Kidney tubule cell (primary cell): ENCODE results near the gene MRC2.
A peak's percentile ranks its signal among the peaks of the same experiment; 100 is the strongest.

Source experiments
- DNase-seq: peaks from one replicate; pipeline ENCODE4 v3.0.0-alpha.2; 2018; ENCODE audit warnings: low spot score

MRC2 gene

DNA sequence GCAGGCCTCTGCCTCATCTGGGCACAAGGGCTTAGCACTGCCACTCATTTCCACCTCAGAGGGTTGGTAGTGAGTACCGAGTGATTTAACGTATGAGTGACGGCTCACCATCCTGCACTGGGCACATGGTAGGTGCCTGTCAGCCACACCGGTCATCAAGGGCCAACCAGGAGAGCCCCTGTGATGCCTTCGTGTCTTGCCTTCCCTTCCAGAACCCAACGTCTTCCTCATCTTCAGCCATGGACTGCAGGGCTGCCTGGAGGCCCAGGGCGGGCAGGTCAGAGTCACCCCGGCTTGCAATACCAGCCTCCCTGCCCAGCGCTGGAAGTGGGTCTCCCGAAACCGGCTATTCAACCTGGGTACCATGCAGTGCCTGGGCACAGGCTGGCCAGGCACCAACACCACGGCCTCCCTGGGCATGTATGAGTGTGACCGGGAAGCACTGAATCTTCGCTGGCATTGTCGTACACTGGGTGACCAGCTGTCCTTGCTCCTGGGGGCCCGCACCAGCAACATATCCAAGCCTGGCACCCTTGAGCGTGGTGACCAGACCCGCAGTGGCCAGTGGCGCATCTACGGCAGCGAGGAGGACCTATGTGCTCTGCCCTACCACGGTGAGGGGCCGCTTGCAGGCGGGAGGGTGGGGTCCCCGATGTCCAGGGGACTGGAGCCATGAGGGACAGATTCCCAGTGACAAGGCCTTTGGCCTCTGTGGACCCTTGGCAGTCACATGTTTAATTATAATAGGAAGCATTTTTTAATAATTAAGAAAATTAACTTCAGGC, 37.1 kb downstream of the MRC2 start:
- DNase-seq, result no peak

DNA sequence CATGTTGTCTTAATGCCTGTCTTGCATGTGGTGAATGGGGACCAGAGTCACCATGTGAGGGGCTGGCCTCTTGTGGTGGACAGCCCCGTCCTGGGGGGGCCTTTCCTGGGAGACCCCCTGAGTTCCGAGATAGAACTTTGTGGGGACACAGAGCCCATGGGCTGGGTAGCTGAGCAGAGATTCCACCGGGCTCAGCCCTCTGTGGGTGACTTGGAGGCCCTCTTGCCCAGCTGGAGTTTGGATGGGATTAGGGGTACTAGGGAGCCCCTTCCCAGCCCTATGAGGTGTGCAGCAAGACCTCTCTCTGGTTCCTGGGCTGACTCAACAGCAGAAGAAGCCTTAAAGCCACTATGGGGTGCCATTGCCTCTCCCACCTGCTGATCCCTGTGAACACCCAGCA, 38.1 kb downstream of the MRC2 start:
- DNase-seq, result no peak

DNA sequence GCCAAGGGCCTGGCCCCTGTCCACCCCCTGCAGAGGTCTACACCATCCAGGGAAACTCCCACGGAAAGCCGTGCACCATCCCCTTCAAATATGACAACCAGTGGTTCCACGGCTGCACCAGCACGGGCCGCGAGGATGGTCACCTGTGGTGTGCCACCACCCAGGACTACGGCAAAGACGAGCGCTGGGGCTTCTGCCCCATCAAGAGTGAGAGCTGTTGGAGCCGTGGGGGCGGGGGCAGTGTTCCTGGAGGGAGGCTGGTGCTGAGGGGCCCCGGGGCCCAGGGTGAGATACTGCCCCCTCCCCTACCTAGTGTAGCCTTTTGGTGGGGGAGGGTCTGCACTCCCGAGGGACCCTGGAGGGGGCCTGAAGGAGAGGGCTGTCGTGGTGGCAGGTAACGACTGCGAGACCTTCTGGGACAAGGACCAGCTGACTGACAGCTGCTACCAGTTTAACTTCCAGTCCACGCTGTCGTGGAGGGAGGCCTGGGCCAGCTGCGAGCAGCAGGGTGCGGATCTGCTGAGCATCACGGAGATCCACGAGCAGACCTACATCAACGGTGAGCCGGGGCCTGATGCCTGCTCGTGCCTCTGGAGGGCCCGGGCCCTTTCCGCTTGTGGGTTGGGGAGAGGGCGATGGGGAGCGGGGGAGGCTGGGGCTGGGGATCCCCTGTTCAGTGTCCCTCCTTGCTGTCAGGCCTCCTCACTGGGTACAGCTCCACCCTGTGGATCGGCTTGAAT, 38.8 kb downstream of the MRC2 start:
- DNase-seq, result no peak

DNA sequence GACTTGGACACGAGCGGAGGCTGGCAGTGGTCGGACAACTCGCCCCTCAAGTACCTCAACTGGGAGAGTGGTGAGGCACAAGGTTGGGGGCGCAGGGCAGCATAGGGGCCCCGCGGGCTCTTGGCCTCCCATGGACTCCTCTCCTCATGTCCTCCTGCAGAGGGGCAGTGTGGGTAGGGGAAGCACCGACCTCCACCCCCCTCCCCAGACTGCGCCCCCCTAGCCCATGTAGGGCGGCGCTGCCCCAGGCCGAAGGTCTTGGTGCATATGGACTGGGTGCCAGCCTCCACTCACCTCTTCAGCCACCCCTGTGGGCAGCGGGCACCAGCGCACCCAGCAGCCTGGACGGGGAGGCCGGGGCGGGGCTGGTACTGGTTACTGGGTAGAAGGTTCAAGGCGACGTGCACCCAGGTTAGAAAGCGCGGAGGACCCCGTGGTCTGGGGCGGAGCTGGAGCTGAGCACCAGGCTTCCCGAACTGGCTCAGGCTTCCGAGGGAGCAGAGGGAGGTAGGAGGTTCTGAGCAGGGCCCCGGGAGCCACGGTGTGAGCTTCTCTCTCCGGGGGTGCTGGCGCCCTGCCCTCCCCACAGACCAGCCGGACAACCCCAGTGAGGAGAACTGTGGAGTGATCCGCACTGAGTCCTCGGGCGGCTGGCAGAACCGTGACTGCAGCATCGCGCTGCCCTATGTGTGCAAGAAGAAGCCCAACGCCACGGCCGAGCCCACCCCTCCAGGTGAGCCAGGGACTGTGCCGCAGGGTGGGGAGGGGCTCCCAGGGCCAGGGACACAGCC, 39.5 kb downstream of the MRC2 start:
- DNase-seq, result no peak

DNA sequence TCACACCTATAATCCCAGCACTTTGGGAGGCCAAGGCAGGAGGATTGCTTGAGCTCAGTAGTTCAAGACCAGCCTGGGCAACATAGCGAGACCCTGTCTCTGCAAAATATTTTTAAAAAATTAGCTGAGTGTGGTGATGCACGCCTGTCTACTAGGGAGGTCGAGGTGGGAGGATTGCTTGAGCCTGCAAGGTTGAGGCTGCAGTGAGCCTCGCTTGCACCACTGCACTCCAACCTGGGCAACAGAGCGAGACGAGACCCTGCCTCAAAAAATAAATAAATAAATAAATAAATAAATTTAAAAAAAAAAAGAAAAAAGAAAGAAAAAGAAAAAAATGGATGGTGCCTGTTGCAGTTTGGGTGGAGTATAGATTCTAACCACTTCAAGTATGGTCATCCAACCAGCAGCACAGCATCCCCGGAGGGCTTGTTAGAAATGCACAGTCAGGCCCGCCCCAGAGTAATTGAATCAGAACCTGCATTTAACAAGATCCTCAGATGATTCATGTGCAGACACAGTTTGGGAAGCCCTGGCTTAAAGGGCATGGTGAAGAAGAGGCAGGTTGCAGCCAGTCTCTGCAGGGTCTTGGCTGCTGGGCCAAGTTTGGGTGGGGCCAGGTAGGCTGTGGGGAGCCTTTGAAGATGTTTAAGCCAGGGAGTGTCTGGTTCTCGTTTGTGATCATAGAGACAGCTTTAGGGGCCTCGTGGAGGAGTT, 40.8 kb downstream of the MRC2 start:
- no peak for DNase-seq

DNA sequence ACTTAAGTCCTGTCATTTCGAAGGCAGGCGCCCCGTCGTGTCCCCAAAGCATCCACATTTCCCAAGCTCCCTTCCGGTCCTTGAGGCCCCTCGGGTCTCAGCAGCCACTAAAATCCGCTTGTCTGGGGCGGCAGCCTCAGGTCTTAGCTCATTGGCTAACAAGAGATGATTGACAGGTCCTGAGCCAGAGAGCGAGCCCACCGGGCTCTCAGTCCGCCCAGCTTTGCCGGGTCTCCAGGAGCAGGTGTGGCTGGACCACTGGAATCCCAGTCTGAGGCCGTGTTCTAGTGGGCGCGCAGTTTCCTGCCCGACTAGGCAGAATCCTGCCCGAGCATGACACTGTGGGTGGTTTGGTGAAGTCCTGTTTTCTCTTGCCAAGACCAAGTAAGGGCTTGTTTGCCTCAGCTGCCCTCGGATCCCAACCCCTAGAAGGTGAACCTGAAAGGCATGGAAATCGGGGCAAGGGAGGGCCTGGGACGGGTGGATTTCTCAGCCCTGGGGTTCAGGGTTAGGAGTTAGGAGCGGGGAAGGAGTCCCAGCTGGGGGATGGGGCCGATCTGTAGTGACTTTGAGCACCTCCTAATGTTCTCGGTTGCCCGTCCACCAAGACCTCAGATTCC, 42.8 kb downstream of the MRC2 start:
- DNase-seq, result no peak

DNA sequence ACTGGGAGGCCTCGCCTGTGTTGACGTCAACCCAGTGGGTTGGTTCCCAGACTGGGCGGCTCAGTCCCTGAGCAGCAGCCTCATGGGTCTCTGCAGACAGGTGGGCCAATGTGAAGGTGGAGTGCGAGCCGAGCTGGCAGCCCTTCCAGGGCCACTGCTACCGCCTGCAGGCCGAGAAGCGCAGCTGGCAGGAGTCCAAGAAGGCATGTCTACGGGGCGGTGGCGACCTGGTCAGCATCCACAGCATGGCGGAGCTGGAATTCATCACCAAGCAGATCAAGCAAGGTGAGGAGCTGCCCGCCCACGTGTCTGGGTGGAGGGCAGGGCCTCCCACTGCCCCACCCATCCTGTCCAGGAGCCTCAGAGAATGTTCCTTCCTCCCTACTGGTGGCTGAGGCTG, 44.1 kb downstream of the MRC2 start:
- DNase-seq, result peak; percentile 42

DNA sequence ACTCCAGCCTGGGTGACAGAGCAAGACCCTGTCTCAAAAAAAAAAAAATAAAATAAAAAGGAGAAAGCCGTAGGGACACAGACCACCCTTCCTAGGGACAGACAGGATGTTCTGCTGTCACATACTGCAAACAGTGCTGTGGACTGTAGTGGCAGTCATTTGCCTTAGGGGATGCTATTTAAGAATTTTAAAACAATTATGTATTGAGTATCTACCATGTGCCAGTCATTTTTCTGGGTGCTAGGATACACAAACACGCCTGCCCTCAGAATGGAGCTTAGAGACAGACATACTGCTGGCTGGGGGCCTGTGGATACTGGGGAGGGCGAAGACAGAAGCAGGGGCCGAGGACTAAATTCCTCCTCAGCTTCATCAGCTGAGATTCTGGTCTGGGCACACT, 45.5 kb downstream of the MRC2 start:
- no peak for DNase-seq

DNA sequence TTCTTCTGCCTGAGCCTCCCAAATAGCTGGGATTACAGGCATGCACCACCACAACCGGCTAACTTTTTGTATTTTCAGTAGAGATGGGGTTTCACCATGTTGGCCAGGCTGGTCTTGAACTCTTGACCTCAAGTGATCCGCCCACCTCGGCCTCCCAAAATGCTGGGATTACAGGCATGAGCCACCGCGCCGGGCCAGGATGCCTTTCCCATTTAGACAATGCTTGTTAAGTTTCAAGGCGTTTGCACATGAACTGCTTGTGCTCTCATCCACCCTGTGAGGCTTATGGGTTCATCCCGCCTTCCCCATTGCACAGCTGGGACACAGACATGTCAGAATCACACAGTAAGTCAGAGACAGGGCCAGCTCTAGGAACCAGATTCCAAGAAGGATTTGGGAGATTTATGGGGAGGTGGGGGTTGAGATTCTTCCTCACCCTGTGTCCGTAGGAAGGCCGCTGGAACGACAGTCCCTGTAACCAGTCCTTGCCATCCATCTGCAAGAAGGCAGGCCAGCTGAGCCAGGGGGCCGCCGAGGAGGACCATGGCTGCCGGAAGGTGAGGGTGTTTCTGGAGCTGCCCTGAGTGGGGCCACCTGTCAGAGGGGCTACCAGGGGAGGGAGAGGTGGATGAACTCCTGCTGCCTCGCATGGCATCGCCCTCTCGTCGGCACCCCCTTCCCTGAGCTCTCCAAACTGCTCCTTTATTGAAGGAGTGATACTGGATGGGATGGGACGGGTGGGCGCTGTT, 46.3 kb downstream of the MRC2 start:
- DNase-seq, result no peak

DNA sequence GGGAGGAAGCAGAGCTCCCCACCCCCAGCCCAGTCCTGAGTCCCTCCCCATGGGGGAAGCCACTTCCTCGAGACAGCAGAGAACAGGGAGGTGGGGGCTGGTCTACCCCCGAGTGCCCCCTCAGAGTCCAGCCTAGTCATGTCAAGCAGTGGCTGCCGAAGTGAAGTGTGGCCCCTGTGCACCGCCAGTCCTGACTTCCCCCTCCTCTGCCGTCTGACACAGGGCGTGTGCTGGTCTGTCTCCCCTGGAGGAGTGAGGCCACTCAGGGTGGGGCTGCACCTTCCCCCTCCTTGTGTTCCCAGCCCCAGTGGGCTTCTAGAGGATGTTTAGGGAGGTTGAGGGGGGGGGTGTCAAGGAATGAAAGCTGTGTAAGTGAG, 46.9 kb downstream of the MRC2 start:
- DNase-seq, result no peak

DNA sequence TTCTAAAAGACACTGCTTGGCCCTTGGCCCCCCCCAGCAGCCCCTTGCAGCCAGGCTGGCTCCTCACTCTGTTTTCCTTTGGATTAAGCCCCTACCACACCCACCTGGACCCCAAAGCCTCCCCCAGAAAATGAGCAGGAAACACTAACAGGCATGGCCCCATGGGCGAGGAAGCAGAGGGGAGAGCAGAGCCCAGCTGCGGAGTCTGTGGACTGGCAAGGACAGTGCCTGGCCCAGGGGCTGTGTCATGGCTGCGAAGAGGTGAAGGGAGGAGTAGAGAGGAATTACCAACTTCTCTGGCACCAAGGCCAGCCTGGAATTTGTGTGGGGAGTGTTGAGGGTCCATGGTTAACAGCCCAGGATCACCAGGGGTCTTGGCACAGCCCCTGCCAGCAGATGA, 47.4 kb downstream of the MRC2 start:
- DNase-seq, result no peak

DNA sequence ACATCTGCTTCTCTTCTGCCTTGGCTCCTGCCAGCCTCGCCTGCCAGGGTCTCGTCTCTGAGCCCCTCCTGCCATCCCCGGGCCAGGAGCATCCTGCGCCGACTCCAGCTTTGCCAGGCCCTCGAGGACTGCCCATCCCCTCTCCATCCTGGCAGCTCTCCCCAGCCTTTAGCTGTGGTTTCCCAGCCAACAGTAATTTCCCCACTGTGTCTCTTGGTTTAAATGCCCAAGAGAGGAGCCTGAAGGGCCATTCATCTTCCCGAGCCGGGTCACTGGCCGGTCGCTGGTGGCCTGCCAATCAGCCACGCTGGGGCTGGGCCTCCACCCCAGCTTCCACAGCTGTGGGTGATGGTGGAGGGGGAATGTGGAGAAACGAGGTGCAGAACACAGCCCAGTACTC, 47.8 kb downstream of the MRC2 start:
- DNase-seq, result no peak

DNA sequence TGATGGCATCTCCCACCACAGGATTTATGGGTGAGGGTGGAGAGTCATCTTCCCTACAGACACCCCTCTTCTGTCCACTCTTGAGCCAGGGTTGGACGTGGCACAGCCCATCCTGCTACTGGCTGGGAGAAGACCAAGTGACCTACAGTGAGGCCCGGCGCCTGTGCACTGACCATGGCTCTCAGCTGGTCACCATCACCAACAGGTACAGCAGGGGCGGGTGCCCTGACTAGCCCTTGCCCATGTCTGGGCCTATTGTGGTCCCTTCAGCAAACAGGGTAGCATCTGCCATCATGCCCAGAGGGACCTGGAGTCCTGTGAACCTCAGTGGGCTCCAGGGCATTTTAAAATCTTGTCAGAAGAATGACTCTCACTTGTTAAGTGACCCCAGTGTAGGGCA, 48.2 kb downstream of the MRC2 start:
- no peak for DNase-seq

DNA sequence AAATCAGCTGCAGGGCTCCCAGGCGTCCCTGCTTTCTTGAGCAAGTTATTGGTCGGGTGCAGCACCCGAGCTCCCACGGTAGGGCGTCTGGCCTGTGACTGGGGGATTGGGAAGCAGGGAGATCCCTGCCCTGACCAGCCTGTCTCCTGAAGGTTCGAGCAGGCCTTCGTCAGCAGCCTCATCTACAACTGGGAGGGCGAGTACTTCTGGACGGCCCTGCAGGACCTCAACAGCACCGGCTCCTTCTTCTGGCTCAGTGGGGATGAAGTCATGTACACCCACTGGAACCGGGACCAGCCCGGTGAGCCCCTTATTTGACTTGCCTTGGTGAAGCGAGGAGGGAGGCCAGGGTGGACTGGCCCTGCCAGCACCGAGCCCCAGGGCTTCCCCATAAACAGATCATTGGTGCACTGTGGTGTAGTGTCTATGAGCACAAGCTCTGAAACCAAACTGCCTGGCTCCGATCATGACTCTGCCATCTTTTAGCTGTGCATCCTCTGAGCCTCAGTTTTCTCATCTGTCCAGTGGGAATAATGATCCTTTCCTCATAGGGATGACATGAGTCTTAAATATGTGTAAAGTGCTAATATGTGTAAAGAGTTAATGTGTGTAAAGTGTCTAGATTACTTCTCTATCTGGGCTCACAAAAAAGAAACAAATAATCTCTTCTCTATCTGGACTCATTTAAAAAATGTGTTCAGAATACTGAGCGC, 48.9 kb downstream of the MRC2 start:
- no peak for DNase-seq

DNA sequence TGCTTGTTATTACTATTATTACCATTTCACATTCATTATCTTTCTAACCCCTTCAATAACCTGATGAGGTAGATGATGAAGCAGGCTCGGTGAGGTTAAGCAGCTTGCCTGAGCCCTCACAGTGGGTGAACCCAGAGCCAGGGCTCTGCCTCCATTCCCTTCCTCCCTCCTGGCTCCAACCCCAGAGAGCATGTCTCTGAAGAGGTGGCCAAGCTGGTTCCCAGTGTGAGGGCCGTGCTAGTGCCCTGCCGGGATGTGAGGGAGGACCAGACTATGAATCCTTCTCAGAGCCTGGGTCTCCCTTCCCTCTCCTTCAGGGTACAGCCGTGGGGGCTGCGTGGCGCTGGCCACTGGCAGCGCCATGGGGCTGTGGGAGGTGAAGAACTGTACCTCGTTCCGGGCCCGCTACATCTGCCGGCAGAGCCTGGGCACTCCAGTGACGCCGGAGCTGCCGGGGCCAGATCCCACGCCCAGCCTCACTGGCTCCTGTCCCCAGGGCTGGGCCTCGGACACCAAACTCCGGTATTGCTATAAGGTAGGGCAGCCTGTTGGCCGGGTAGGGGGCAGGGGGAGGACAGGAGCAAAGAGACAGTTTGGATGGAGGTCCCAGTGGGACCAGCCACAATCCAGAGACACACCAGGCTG, 49.6 kb downstream of the MRC2 start:
- DNase-seq, result no peak

DNA sequence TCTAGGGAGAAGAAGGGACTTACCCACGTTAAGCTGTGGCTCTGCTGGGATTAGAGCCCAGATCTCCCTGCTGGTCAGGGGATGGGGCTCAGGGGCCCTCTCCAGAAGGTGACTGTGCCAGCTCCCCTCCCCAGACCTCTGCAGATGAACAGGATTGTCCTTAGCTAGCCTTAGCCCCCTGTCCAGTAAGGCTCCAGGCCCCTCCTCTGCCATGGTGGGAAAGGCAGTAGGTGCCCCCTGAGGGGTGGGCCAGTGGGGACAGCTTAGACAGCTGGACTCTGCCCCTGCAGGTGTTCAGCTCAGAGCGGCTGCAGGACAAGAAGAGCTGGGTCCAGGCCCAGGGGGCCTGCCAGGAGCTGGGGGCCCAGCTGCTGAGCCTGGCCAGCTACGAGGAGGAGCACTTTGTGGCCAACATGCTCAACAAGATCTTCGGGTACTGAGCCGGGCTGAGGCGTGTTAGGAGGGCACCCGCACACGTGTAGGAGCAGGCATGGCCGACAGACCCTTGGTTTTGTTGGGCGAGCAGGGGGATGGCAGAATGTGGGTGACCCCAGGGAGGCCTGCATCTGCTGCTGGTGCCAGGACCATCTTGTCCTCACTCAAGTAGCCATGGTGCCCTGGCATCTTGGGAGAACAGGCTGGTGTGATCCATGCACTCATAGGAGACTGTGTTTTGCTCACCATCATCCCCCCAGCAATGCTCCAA, 50.9 kb downstream of the MRC2 start:
- no peak for DNase-seq

DNA sequence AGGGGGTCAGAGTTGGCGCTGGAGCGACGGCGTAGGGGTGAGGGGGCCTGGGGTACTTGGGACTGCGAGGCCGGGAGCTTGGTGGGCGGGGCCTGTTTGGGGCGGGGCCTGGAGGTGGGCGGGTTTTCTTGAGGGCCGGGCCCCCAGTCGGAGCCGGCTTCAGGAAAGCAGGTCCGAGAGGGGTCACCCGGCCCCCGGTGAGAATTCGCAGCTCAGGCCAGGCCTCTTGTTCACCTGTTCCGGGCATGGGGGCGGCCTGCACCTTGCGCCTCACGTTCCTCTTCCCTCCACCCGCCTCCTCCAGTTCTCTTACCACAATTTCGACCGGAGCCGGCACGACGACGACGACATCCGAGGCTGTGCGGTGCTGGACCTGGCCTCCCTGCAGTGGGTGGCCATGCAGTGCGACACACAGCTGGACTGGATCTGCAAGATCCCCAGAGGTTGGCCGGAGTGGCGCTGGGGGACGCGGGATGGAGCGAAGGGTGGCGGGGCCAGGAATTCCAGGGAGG, 52.5 kb downstream of the MRC2 start:
- no peak for DNase-seq

DNA sequence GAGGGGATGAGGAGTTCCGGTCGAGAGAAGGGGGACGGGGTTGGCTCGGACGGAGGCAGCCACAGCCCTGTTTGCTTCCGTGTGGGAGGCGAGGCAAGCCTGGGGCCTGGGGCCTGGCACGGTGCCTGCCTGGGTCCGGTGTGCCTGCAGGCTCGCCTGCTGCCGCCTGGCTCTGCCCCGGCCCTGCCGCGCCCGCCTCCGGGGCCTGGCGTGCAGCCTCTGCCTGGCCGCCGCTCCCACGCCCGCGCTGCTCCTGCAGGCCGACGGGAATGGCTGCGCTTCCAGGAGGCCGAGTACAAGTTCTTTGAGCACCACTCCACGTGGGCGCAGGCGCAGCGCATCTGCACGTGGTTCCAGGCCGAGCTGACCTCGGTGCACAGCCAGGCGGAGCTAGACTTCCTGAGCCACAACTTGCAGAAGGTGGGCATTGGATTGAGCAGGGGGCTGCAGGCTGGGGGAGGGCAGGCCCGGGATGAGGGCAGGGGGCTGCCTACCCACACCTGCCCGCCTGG, 53.1 kb downstream of the MRC2 start:
- no peak for DNase-seq
